Measurements from ENCODE around the gene TLE7. TPM values are rescaled to one million over a fixed set of nuclear protein-coding genes. Genes with fewer than 3 reads are reported as not detected.

TLE7 gene
- total RNA-seq, 1 experiment from 2014 or later: not detected

DNA sequence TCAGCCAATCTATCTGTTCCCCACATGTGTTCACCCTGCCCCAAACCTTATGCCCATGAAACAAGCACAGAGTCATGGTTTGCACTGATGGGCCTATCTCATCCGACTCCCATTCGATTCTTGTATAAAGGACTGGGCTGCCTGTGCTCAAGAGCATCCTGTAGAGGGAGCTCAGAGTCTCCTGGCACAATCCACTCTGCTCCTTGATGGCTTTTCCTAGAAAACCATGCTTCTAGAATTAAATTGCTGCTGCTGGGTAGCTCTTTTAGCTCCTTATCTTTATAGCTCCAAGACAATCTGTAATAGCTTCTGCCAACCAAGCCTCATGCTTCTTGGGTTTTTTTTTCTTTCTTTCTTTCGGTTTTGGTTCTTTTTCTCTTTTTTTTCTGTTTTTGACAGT lies 37.6 kb upstream of the TLE7 start:
- Histone ChIP-seq H2BK15ac (ENCODE audit: low read depth, low read length) (no peak overlapping the region), H3K27ac (ENCODE audit: insufficient read length, low read depth, low read length) (no peak overlapping the region)

More for the DNA sequence above, 37.6 kb upstream of the TLE7 start:
- no peak overlapping the region for H2BK120ac ChIP-seq (ENCODE audit: low read depth, low read length, poor library complexity, severe bottlenecking)
- no peaks in the 10 kb centered on the region for H3K23me2 ChIP-seq (ENCODE audit: insufficient read length, low read depth, low read length, poor library complexity, severe bottlenecking)
- Mint-ChIP-seq H3K4me1 (peaks cover 7 to 8% of the 10 kb centered on the region in 2 experiments), H3K36me3 (ENCODE audit: insufficient read depth in 1 of 3, low read depth in 3 of 3) (peaks cover 0 to 11% (median 8%) of the 10 kb centered on the region in 3 experiments; a peak in 6 of 7 replicates), H3K27me3 (ENCODE audit: low read depth) (no peaks in the 10 kb centered on the region; the same call in 1 of the 2 replicates), H3K4me3 (no peak overlapping the region), H3K9me3 (no peaks in the 10 kb centered on the region), H3K27ac (no peak overlapping the region)
- no peak overlapping the region for H2AK5ac ChIP-seq (ENCODE audit: insufficient read length, low read length)
- no peak overlapping the region for H4K5ac ChIP-seq (ENCODE audit: insufficient read length, low read depth, low read length)
- H2BK5ac ChIP-seq (ENCODE audit: insufficient read length, low read length): no peak overlapping the region
- H3K14ac ChIP-seq (ENCODE audit: insufficient read depth, low read length): no peak overlapping the region
- no peaks in the 10 kb centered on the region for H3K79me2 ChIP-seq (ENCODE audit: insufficient read depth, low read length)
- H4K8ac ChIP-seq (replicated peaks; ENCODE audit: insufficient read length, low read depth, low read length): no peak overlapping the region
- peak; percentile 53 for DNase-seq
- H3K4me2 ChIP-seq (ENCODE audit: insufficient read depth, insufficient read length, low read length): no peak overlapping the region
- no peak overlapping the region for H3K18ac ChIP-seq (ENCODE audit: insufficient read length, low read depth, low read length)
- TF ChIP-seq CTCF (conservative IDR thresholded peaks at IDR 0.05): peak; percentile 78
- no peak overlapping the region for H3K4ac ChIP-seq (ENCODE audit: low read depth, low read length)
- H3K4me1 ChIP-seq (ENCODE audit: insufficient read depth, low read length): no peaks in the 10 kb centered on the region
- H3K79me1 ChIP-seq (ENCODE audit: insufficient read depth, low read depth, low read length, poor library complexity, severe bottlenecking): no peaks in the 10 kb centered on the region
- no CpG with 5 or more reads among the region's 3 CpGs for WGBS (ENCODE audit: extremely low coverage, insufficient read length, low lambda C conversion rate)
- no peaks in the 10 kb centered on the region for H4K20me1 ChIP-seq (ENCODE audit: control insufficient read depth, insufficient read depth, insufficient read length)
- H3K9ac ChIP-seq (ENCODE audit: extremely low read depth, insufficient read length, low read length): no peak overlapping the region
- H2BK12ac ChIP-seq (ENCODE audit: insufficient read length, low read depth, low read length): no peak overlapping the region
- H4K91ac ChIP-seq (ENCODE audit: insufficient read length, low read depth, low read length): no peak overlapping the region
- no peak overlapping the region for H3K56ac ChIP-seq (ENCODE audit: insufficient read length, low read depth, low read length)
- no peaks in the 10 kb centered on the region; the same call in 1 of the 2 replicates for H3K27me3 ChIP-seq (ENCODE audit: insufficient read depth, low read length)
- H3T11ph ChIP-seq (ENCODE audit: low read length): no peak overlapping the region
- no peak overlapping the region for H2AFZ ChIP-seq (ENCODE audit: low read length)
- H2BK20ac ChIP-seq (ENCODE audit: low read depth, low read length, poor library complexity, severe bottlenecking): no peak overlapping the region
- H3K9me3 ChIP-seq (ENCODE audit: control insufficient read depth, low read depth, low read length): no peaks in the 10 kb centered on the region
- no peak overlapping the region for H3K23ac ChIP-seq (ENCODE audit: insufficient read length, low read depth, low read length)
